ENCODE measurements around the gene KCNQ4.

KCNQ4 gene

GRCh38 chr1:40820911-40821693 is 37.5 kb downstream of the KCNQ4 start:
- H3K4me3 ChIP-seq (ENCODE audit: low read depth, low read length), result no peak overlapping the region
- TF ChIP-seq CTCF (IDR thresholded peaks at IDR 0.05; ENCODE audit: borderline replicate concordance, insufficient read depth, low read depth, low read length), result no peak

GRCh38 chr1:40822890-40823289 is 39.3 kb downstream of the KCNQ4 start:
- TF ChIP-seq CTCF (IDR thresholded peaks at IDR 0.05; ENCODE audit: borderline replicate concordance, insufficient read depth, low read depth, low read length), result no peak

GRCh38 chr1:40823345-40823744 is 39.8 kb downstream of the KCNQ4 start:
- H3K4me3 ChIP-seq (ENCODE audit: low read depth, low read length), result no peak overlapping the region
- TF ChIP-seq CTCF (IDR thresholded peaks at IDR 0.05; ENCODE audit: borderline replicate concordance, insufficient read depth, low read depth, low read length), result no peak

More at GRCh38 chr1:40822890-40823289, 39.3 kb downstream of the KCNQ4 start:
- no peak overlapping the region for H3K4me3 ChIP-seq (ENCODE audit: low read depth, low read length)

GRCh38 chr1:40823983-40824382 is 40.4 kb downstream of the KCNQ4 start:
- no peak overlapping the region for H3K4me3 ChIP-seq (ENCODE audit: low read depth, low read length)
- no peak for TF ChIP-seq CTCF (IDR thresholded peaks at IDR 0.05; ENCODE audit: borderline replicate concordance, insufficient read depth, low read depth, low read length)

GRCh38 chr1:40824591-40825434 is 41.2 kb downstream of the KCNQ4 start:
- no peak for TF ChIP-seq CTCF (IDR thresholded peaks at IDR 0.05; ENCODE audit: borderline replicate concordance, insufficient read depth, low read depth, low read length)
- H3K4me3 ChIP-seq (ENCODE audit: low read depth, low read length), result no peak overlapping the region

- no peak for TF ChIP-seq CTCF (IDR thresholded peaks at IDR 0.05; ENCODE audit: borderline replicate concordance, insufficient read depth, low read depth, low read length)
- H3K4me3 ChIP-seq (ENCODE audit: low read depth, low read length), result no peak overlapping the region
These were observed 41.8 kb downstream of the KCNQ4 start for GRCh38 chr1:40825435-40825788.

Data from GM12875 (cell line).